Measurements from ENCODE around the gene MEIKIN. TPM values are rescaled to one million over a fixed set of nuclear protein-coding genes. Genes with fewer than 3 reads are reported as not detected.

The MEIKIN gene
- total RNA-seq, 1 donor from 2014 or later = not detected

- no peaks in the 10 kb centered on the region for H3K36me3 Mint-ChIP-seq
- H3K4me1 Mint-ChIP-seq = no peaks in the 10 kb centered on the region
- no peak for TF ChIP-seq CTCF (IDR thresholded peaks at IDR 0.05; ENCODE audit: unreplicated experiment)
Observed at GRCh38 chr5:131932235-131932634, 13.2 kb downstream of the MEIKIN start.

GRCh38 chr5:131928957-131929356 lies 16.5 kb downstream of the MEIKIN start:
- no peaks in the 10 kb centered on the region for H3K27me3 Mint-ChIP-seq (ENCODE audit: low read depth)
- no peaks in the 10 kb centered on the region for H3K36me3 Mint-ChIP-seq
- H3K9me3 Mint-ChIP-seq = peaks cover 56% of the 10 kb centered on the region
- no peak for TF ChIP-seq CTCF (IDR thresholded peaks at IDR 0.05; ENCODE audit: unreplicated experiment)
- no peak overlapping the region for H3K4me3 Mint-ChIP-seq
- no peaks in the 10 kb centered on the region for H3K4me1 Mint-ChIP-seq
- H3K27ac Mint-ChIP-seq = no peak overlapping the region
- DNase-seq (ENCODE audit: low spot score in 2 of 2, unreplicated experiment in 2 of 2) = no peak

More at GRCh38 chr5:131932235-131932634, 13.2 kb downstream of the MEIKIN start:
- DNase-seq (ENCODE audit: low spot score in 2 of 2, unreplicated experiment in 2 of 2) = no peak
- Mint-ChIP-seq H3K27me3 (ENCODE audit: low read depth) (peaks cover 4% of the 10 kb centered on the region), H3K4me3 (no peak overlapping the region), H3K9me3 (peaks cover 32% of the 10 kb centered on the region), H3K27ac (no peak overlapping the region)

- H3K27me3 Mint-ChIP-seq (ENCODE audit: low read depth) = no peaks in the 10 kb centered on the region
Observed at GRCh38 chr5:131926168-131926567, 19.3 kb downstream of the MEIKIN start.

GRCh38 chr5:131916481-131916880 lies 29.0 kb downstream of the MEIKIN start:
- H3K9me3 Mint-ChIP-seq = peaks cover 3% of the 10 kb centered on the region
- DNase-seq (ENCODE audit: low spot score in 2 of 2, unreplicated experiment in 2 of 2) = no peak
- H3K36me3 Mint-ChIP-seq = no peaks in the 10 kb centered on the region
- no peaks in the 10 kb centered on the region for H3K4me1 Mint-ChIP-seq
- H3K4me3 Mint-ChIP-seq = no peak overlapping the region
- no peak for TF ChIP-seq CTCF (IDR thresholded peaks at IDR 0.05; ENCODE audit: unreplicated experiment)
- peaks cover 5% of the 10 kb centered on the region for H3K27me3 Mint-ChIP-seq (ENCODE audit: low read depth)
- H3K27ac Mint-ChIP-seq = no peak overlapping the region

More at GRCh38 chr5:131926168-131926567, 19.3 kb downstream of the MEIKIN start:
- no peak for DNase-seq (ENCODE audit: low spot score in 2 of 2, unreplicated experiment in 2 of 2)
- no peaks in the 10 kb centered on the region for H3K36me3 Mint-ChIP-seq
- no peaks in the 10 kb centered on the region for H3K4me1 Mint-ChIP-seq
- H3K27ac Mint-ChIP-seq = no peak overlapping the region
- H3K4me3 Mint-ChIP-seq = no peak overlapping the region
- no peak for TF ChIP-seq CTCF (IDR thresholded peaks at IDR 0.05; ENCODE audit: unreplicated experiment)
- H3K9me3 Mint-ChIP-seq = peaks cover 58% of the 10 kb centered on the region

- no peak for TF ChIP-seq CTCF (IDR thresholded peaks at IDR 0.05; ENCODE audit: unreplicated experiment)
- Mint-ChIP-seq H3K27me3 (ENCODE audit: low read depth) (peaks cover 5% of the 10 kb centered on the region), H3K9me3 (peaks cover 2% of the 10 kb centered on the region), H3K27ac (no peak overlapping the region), H3K36me3 (no peaks in the 10 kb centered on the region), H3K4me1 (no peaks in the 10 kb centered on the region), H3K4me3 (no peak overlapping the region)
- no peak for DNase-seq (ENCODE audit: low spot score in 2 of 2, unreplicated experiment in 2 of 2)
Observed at GRCh38 chr5:131914472-131914871, 31.0 kb downstream of the MEIKIN start.

- no peak overlapping the region for H3K4me3 Mint-ChIP-seq
- no peak for TF ChIP-seq CTCF (IDR thresholded peaks at IDR 0.05; ENCODE audit: unreplicated experiment)
- no peak for DNase-seq (ENCODE audit: low spot score in 2 of 2, unreplicated experiment in 2 of 2)
- peaks cover 3% of the 10 kb centered on the region for H3K9me3 Mint-ChIP-seq
- H3K36me3 Mint-ChIP-seq = no peaks in the 10 kb centered on the region
- H3K4me1 Mint-ChIP-seq = no peaks in the 10 kb centered on the region
- peaks cover 5% of the 10 kb centered on the region for H3K27me3 Mint-ChIP-seq (ENCODE audit: low read depth)
- H3K27ac Mint-ChIP-seq = no peak overlapping the region
Observed at GRCh38 chr5:131913603-131914002, 31.9 kb downstream of the MEIKIN start.

Measured in mesothelial cell of epicardium (in vitro differentiated cells).